LNCaP clone FGC (cell line): ENCODE data around the gene FHDC1.

Source experiments
- DNase-seq: peaks from one replicate; pipeline ENCODE4 v3.0.0-alpha.2; 2011; ENCODE audit warnings: low read depth
- H3K4me3 ChIP-seq: 2 replicates; pipeline ENCODE4 v1.5.1; 2011; ENCODE audit warnings: mild to moderate bottlenecking, low read depth, low read length, control low read depth
- TF ChIP-seq, protein P1 (sequence below): IDR thresholded peaks from 2 replicates; pipeline ENCODE4 v1.5.1; 2012; ENCODE audit warnings: mild to moderate bottlenecking; ENCODE audit not compliant: control insufficient read depth, insufficient read depth; ENCODE audit errors: extremely low read depth

The FHDC1 gene

DNA sequence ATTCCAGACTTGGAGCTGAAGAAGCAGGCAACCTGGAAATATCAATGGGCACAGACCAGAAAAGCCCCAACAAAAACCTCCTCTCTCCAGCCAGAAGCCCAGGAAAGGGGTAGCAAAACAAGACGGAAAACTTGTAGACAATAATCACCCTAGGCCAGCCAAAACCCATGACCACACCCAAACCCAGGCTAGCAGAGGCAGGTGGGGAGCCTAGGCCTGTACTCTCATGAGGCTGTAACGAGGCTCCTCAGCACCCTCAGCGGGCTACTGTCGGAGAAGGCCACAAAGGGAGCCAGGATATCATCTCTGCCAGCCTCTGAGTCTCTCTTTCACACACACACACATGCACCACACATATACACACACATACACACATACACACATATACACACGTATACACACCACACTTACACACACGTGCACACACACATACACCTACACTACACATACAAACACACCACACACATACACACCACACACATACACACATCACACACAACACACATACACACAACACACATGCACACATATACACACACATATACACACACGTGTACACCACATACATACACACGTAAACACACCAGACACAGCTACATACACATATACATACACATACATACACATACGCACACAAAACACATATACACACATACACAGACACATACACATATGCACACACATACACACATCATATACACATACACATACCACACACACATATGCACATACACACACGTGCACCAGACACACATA is 90.6 kb downstream of the FHDC1 start:
- TF ChIP-seq, protein P1, sequence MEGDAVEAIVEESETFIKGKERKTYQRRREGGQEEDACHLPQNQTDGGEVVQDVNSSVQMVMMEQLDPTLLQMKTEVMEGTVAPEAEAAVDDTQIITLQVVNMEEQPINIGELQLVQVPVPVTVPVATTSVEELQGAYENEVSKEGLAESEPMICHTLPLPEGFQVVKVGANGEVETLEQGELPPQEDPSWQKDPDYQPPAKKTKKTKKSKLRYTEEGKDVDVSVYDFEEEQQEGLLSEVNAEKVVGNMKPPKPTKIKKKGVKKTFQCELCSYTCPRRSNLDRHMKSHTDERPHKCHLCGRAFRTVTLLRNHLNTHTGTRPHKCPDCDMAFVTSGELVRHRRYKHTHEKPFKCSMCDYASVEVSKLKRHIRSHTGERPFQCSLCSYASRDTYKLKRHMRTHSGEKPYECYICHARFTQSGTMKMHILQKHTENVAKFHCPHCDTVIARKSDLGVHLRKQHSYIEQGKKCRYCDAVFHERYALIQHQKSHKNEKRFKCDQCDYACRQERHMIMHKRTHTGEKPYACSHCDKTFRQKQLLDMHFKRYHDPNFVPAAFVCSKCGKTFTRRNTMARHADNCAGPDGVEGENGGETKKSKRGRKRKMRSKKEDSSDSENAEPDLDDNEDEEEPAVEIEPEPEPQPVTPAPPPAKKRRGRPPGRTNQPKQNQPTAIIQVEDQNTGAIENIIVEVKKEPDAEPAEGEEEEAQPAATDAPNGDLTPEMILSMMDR = no peak
- no peak overlapping the region for H3K4me3 ChIP-seq
- DNase-seq = no peak

DNA sequence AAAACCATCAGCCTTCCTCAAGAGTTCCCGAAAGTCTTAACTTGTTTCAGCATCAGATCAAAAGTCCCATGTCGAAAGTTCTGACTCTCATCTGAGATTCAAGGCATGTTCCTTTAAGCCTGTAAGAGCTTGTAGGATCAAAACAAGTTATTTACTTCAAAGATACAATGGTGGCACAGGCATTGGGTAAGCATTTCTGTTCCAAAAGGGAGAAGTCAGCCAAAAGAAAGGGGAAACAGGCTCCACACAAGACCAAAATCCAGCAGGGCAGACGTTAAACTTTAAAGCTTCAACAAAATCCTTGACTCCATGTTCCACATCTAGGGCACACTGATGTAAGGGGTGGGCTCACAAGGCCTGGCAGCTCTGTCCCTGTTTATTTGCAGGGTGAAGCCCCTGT is 91.7 kb downstream of the FHDC1 start:
- DNase-seq = no peak
- TF ChIP-seq, protein P1 = no peak
- H3K4me3 ChIP-seq = no peak overlapping the region

DNA sequence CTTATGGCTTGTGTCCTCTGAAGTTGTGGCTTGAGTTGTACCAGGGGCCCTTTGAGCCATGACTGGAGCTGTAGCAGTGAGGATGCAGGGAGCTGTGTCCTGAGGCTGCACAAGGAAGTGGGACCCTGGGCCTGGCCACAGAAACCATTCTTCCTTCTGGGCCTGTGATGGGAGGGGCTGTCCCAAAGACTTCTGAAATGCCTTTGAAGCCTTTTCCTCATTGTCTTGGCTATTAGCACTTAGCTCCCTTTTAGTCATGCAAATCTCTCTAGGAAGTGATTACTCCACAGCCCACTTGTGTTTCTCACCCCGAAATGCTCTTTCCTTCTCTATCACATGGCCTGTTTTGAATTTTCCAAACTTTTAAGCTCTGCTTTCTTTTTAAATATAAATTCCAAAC is 92.4 kb downstream of the FHDC1 start:
- no peak overlapping the region for H3K4me3 ChIP-seq
- TF ChIP-seq, protein P1 = no peak
- no peak for DNase-seq
